HG03457 (cell line): ENCODE measurements around the gene MRRF.

Source experiments
- ATAC-seq: cut with Tn5 transposase; IDR thresholded peaks from one replicate; pipeline ENCODE4 v1.9.1; 2021; ENCODE audit warnings: moderate number of reproducible peaks; ENCODE audit not compliant: unreplicated experiment

The MRRF gene

DNA sequence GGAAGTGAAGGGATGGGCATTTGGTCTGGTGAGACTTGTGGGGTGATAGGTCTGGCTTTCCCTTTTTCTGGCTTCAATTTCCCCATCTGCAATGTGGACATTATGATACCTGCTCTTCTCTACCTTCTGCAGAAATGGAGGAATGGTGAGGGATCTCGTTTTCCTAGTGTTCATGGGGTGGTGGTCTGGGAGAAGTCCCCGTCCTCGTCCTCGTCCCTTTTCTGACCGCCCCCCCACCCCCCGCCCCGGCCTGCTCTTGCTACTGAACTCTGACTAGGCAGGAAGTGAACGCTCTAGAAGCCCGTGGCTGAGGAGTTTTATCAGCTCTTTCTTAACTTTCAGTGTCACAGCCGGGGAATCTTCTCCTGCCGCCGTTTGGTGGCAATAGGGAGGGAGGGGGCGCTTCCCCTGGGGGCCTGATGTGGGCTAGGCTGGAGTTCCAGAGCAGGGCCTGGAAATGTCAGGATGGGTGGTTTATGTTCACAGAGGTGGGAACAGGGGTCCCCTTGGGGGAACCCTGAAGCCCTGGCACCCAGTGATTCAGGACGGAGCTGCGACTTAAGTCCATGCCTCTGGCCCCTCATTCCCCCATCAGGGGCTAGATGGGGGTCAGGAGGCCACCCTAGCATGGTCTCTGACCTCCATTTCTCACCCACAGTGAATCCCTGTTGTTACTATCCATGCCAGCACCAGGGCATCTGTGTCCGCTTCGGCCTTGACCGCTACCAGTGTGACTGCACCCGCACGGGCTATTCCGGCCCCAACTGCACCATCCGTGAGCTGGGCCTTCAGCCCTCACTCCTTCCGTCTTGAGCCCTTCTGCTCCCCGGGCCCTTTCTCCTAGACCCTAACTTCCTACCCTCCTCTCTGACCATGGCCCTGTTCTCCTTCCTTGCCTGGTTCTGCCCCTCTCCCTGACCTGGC lies 112.8 kb downstream of the MRRF start:
- ATAC-seq = no peak

DNA sequence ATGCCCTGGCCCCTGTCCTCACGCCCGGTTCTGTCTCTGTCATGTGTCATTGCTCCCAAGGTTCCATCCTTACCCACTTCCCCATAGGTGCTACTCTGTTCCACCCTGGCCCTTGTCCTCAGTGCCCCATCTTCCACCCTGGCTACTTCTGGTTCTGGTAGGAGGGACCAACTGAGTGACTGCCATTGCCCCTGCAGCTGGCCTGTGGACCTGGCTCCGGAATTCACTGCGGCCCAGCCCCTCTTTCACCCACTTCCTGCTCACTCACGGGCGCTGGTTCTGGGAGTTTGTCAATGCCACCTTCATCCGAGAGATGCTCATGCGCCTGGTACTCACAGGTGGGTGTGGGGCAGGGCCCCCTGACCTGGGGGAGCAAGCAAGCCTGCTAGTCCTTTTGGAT lies 113.6 kb downstream of the MRRF start:
- no peak for ATAC-seq

DNA sequence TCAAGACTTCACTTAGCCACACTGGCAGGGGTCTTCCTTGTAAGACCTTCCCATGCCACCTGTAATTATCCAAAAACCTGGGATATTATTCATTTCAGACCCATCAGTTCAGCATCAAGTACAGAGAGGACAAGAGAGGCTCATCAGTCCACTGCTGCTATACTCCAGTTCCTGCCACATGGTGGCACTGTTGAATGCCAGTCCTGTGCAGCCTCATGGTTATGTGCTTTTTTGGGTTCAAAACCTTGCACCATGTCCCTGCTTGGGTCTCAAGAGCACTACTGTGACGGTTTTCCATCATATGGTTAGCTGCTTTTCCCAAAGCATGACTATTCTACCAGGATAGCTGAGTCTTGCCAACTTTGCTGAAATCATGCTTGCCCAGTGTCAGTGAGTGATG lies 114.7 kb downstream of the MRRF start:
- ATAC-seq = no peak

DNA sequence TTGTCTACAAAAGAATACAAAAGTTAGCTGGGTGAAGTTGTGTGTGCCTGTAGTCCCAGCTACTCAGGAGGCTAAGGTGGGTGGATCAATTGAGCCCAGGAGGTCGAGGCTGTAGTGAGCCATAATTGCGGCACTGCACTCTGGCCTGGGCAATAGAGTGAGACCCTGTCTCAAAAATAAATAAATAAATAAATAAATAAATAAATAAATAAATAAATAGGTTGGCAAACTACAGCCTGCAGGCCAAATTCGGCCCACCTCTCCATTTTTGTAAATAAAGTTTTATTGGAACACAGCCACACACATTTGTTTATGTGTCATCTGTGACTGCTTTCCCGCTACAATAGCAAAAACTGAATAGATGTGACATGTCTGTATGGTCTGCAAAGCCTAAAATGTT lies 115.6 kb downstream of the MRRF start:
- ATAC-seq = no peak
